Choroid plexus epithelial cell (primary cell): ENCODE data around the gene MEP1A.
A peak's percentile ranks its signal among the peaks of the same experiment; 100 is the strongest.
"Not testable (repeated sequence)": the region's sequence is repeated elsewhere in the genome, so short reads cannot be mapped to it uniquely, and the experiment has no call there.

Source experiments
- DNase-seq: peaks from one replicate; pipeline ENCODE4 v3.0.0-alpha.2; 2010; ENCODE audit warnings: low read depth
- H3K4me3 ChIP-seq: 2 replicates; pipeline ENCODE4 v1.5.1; 2011; ENCODE audit warnings: low read depth, mild to moderate bottlenecking, control low read depth, low read length, moderate library complexity
- TF ChIP-seq, protein P1 (sequence below): conservative IDR thresholded peaks from 2 replicates; pipeline ENCODE4 v1.5.1; 2011; ENCODE audit warnings: low read depth, mild to moderate bottlenecking, control low read depth, inconsistent platforms, low read length, moderate library complexity

MEP1A gene

DNA sequence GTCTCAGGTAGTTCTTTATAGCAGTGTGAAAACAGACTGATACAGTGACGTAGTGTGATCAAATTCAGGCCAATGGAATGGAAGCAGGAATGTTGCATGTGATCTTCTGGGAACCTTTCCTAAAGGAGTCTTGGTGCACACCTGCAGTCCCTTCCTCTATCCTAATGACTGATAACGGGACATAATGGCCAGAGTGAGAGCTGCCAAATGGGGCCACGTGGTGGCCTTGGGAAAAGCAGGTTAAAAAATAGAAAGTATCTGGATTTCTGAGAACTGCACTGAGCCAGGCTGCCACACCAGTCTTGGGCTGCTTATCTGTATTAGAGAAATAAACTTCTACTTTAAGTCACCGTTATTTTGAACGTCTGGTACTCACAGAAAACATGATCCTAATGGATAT lies 51.9 kb downstream of the MEP1A start:
- TF ChIP-seq, protein P1, sequence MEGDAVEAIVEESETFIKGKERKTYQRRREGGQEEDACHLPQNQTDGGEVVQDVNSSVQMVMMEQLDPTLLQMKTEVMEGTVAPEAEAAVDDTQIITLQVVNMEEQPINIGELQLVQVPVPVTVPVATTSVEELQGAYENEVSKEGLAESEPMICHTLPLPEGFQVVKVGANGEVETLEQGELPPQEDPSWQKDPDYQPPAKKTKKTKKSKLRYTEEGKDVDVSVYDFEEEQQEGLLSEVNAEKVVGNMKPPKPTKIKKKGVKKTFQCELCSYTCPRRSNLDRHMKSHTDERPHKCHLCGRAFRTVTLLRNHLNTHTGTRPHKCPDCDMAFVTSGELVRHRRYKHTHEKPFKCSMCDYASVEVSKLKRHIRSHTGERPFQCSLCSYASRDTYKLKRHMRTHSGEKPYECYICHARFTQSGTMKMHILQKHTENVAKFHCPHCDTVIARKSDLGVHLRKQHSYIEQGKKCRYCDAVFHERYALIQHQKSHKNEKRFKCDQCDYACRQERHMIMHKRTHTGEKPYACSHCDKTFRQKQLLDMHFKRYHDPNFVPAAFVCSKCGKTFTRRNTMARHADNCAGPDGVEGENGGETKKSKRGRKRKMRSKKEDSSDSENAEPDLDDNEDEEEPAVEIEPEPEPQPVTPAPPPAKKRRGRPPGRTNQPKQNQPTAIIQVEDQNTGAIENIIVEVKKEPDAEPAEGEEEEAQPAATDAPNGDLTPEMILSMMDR: no peak
- no peak for DNase-seq
- H3K4me3 ChIP-seq: no peak overlapping the region

DNA sequence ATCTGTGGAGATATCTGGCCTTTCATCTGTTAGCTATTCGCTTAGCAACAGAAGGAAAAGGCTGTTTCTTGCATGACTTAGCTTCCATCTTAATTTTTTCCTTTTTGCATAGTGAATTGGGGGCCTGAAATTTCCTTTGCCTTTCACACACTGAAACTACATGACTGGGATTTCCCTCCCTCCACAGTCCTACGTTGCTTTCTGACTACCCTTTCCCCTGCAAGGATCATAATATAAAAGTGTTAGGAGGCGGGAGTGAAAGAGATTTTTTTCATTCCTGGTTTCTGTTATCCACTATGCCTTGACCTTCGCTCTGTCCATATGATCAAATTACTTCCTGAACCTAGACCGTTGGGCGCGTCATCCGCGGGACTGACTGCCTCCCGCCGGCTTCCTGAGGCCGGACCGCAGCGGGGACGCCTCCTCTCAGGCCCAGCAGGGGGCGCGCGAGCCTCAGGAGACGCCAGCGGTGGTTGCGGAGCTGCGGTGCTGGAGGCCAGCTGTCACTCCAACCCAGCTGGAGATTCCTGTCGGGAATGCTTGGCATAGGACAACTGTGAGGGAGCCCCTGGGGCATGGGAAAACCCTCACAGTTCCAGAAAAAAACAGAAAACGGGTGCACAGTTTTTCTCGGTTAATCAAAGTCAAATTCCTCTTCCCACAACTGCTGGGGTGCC lies 55.6 kb downstream of the MEP1A start:
- H3K4me3 ChIP-seq: peak overlapping the region; percentile 28
- TF ChIP-seq, protein P1: peak; percentile 88
- peak; percentile 80 for DNase-seq

DNA sequence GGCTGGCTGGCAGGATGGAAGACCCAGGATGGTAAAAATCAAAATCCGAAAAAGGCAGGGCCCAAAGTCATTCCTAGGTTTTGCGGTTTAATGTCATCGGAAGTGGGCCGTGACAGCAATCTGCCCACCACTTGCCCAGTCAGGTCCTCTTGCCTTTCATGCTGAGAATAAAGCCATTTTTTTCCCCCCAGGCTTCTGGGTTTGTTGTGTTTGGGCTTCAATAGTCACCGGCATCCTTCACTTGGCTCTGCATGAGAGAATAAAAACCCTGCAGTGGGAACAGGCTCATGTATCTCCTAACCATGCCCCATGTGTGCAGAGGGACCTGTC lies 56.1 kb downstream of the MEP1A start:
- TF ChIP-seq, protein P1: no peak
- no peak overlapping the region for H3K4me3 ChIP-seq
- DNase-seq: no peak

DNA sequence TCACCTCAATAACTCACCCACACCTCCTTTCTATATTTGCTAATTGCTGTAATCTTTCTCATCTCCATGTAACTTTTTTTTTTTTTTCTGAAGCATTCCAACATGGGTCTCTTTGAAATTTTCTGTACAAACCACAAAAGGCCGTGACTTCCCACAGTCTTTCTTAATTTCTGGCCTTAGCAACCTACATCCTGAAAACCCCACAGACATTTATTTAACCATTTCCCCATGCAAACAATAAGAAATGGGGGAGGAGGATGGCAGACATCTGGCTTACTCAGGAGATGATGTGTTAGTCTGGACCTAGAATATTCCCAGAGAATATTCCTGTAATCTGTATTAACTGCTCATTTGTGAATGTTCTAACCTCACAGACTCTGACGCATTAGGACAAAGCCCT lies 57.6 kb downstream of the MEP1A start:
- no peak overlapping the region for H3K4me3 ChIP-seq
- TF ChIP-seq, protein P1: no peak
- peak; percentile 10 for DNase-seq

DNA sequence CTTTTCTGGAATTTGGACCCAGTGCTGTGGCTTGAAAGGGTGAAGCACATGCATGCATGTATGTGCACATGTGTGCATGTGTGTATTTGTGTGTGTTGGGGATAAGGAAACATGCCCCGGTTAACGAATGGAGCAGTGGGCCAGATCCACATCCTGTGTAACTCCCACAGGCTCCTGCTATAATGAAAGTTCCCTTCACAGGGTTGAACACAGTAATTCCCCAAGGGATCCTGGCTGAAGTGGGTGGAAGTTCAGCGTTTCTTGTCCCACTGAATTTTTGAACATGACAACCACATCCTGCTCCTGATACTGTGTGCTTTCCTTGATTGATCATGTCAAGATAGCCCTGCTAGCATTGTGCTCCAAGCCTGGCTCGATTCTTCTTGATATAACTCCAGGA lies 58.4 kb downstream of the MEP1A start:
- DNase-seq, H3K4me3 ChIP-seq: not testable (repeated sequence)

DNA sequence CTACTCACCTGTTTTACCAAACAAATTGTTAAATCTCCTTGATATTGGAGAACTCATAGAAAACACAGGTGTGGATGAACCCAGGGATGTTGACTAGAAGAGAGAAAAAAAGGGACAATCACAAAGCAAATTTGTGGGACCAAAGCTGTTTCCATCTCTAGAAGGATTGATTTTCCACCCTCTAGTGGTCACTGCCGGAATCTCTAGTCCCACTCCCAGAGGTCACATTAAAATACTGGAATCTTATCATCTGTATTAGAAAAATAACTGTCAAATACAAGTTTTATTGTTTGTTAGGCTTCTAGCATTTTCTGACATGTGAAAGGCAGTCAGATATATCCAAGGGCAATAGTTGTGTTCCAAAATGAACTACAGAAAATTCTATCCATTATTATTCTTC lies 62.8 kb downstream of the MEP1A start:
- peak; percentile 41 for DNase-seq
- TF ChIP-seq, protein P1: peak; percentile 70
- H3K4me3 ChIP-seq: not testable (repeated sequence)

DNA sequence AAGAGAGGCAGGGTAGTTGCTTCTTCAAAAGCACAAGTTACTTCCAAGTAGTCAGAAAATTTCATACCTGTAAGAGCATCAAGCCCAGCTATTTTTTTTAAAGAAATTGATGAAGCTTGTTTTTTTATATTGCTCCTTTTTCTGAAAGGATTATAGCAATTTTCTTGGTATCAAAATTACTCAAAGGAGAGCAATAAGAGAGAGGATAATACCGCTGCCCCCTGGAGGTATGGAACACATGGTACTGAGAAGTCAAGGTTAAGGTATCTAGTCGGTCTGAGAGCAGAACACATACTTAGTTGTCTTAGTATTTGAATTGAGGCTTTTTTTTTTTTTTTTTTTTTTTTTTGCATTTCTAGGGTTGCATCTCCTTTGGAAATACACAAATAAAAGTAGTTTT lies 69.2 kb downstream of the MEP1A start:
- TF ChIP-seq, protein P1: no peak
- H3K4me3 ChIP-seq: no peak overlapping the region
- no peak for DNase-seq

DNA sequence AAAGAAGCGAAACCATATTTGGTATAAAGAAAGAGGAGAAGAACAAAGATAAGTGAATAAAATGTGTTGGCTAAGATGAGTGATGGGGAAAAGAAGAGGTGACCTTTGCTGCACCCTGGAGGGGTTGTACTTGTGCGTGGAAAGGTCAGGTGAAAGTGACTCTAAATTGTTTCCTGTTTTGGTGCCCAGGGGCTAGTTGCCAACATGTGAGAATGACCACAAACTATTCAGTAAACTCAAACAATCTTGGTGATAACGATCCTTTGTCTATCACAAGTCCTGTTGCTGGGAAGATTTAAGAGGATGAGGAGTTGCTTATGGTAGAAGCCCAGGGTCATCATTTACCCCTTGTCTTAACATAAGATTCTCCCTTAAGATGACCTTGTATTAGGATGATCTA lies 70.6 kb downstream of the MEP1A start:
- DNase-seq: no peak
- H3K4me3 ChIP-seq: no peak overlapping the region
- TF ChIP-seq, protein P1: no peak
